Measurements from ENCODE around the gene SLC38A4. TPM values are rescaled to one million over a fixed set of nuclear protein-coding genes. Genes with fewer than 3 reads are reported as not detected.

The SLC38A4 gene
- total RNA-seq, 4 donors from 2014 or later, result 0.23 to 0.54 TPM; not detected in 2

DNA sequence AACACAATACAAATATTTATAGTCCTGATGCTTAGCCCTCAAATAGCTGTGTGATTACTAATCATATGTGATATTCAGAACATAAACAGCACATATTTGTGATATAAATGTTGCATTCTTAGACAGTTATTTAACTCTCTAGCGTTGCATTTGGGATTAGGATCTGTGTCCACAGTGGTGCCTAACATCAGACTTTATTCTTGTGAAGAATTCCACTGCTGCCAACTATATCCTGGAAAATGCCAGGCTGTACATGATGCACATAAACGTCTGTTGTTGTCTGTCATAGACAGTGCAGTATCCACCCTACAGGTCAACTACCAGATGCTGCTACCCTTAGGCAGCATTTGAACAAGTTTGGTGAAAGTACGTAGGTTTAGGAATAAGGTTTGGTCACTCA is 39.0 kb downstream of the SLC38A4 start:
- ATAC-seq, result no peak

DNA sequence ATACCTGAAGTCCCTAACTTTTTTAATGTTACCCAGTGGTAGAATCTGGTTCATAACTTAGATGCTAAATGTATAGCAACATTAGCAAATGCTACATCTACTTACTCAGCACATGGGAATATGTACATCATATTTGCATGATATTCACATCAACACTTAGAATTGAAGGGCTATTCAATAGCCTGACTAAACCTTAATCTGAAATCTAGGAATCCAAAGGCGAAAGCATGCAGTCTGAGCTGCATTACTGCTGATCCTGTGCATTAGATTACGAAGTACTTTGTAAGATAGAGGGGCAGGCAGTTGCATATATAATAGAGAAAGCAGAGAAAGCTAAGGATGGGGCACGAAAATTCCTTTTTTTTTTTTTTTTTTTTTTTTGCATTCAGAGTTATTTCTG is 40.4 kb downstream of the SLC38A4 start:
- 87 to 97% methylated on average over 3 of the region's 3 CpGs for WGBS, 2 donors (ENCODE audit: low coverage in 1 of 2)
- H3K27me3 ChIP-seq, result no peaks in the 10 kb centered on the region
- no peaks in the 10 kb centered on the region for H3K4me1 ChIP-seq
- TF ChIP-seq, protein P1, sequence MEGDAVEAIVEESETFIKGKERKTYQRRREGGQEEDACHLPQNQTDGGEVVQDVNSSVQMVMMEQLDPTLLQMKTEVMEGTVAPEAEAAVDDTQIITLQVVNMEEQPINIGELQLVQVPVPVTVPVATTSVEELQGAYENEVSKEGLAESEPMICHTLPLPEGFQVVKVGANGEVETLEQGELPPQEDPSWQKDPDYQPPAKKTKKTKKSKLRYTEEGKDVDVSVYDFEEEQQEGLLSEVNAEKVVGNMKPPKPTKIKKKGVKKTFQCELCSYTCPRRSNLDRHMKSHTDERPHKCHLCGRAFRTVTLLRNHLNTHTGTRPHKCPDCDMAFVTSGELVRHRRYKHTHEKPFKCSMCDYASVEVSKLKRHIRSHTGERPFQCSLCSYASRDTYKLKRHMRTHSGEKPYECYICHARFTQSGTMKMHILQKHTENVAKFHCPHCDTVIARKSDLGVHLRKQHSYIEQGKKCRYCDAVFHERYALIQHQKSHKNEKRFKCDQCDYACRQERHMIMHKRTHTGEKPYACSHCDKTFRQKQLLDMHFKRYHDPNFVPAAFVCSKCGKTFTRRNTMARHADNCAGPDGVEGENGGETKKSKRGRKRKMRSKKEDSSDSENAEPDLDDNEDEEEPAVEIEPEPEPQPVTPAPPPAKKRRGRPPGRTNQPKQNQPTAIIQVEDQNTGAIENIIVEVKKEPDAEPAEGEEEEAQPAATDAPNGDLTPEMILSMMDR (IDR thresholded peaks at IDR 0.05), result no peak
- TF ChIP-seq POLR2A (IDR thresholded peaks at IDR 0.05), result no peak
- no peak for TF ChIP-seq POLR2AphosphoS5 (IDR thresholded peaks at IDR 0.05)
- no peak for TF ChIP-seq EP300 (IDR thresholded peaks at IDR 0.05)
- H3K9me3 ChIP-seq, result no peaks in the 10 kb centered on the region
- ATAC-seq, result no peak
- no peak overlapping the region for H3K4me3 ChIP-seq
- no peaks in the 10 kb centered on the region for H3K36me3 ChIP-seq
- H3K27ac ChIP-seq, result no peak overlapping the region

More for the DNA sequence above, 39.0 kb downstream of the SLC38A4 start:
- Histone ChIP-seq H3K36me3 (no peaks in the 10 kb centered on the region), H3K9me3 (no peaks in the 10 kb centered on the region), H3K4me1 (no peaks in the 10 kb centered on the region), H3K27me3 (no peaks in the 10 kb centered on the region), H3K4me3 (no peak overlapping the region), H3K27ac (no peak overlapping the region)
- TF ChIP-seq POLR2AphosphoS5 (IDR thresholded peaks at IDR 0.05) (no peak), EP300 (IDR thresholded peaks at IDR 0.05) (no peak), POLR2A (IDR thresholded peaks at IDR 0.05) (no peak)
- TF ChIP-seq, protein P1 (IDR thresholded peaks at IDR 0.05), result no peak
- 50 to 58% methylated on average over 3 of the region's 3 CpGs for WGBS, 2 donors (ENCODE audit: low coverage in 1 of 2)

- ATAC-seq, result no peak
- H3K36me3 ChIP-seq, result no peaks in the 10 kb centered on the region
- H3K4me3 ChIP-seq, result no peak overlapping the region
- H3K27me3 ChIP-seq, result no peaks in the 10 kb centered on the region
- TF ChIP-seq EP300 (IDR thresholded peaks at IDR 0.05), result no peak
- no peak for TF ChIP-seq POLR2A (IDR thresholded peaks at IDR 0.05)
- TF ChIP-seq, protein P1 (IDR thresholded peaks at IDR 0.05), result no peak
- no peaks in the 10 kb centered on the region for H3K9me3 ChIP-seq
- WGBS, 2 donors (ENCODE audit: low coverage in 1 of 2), result 47 to 51% methylated on average over 5 of the region's 5 CpGs
- H3K27ac ChIP-seq, result no peak overlapping the region
- no peaks in the 10 kb centered on the region for H3K4me1 ChIP-seq
These were observed 41.9 kb downstream of the SLC38A4 start for GRCh38 chr12:46783871-46784270.

GRCh38 chr12:46779879-46780278 is 45.9 kb downstream of the SLC38A4 start:
- Histone ChIP-seq H3K27me3 (no peaks in the 10 kb centered on the region), H3K4me3 (no peak overlapping the region), H3K9me3 (no peaks in the 10 kb centered on the region), H3K27ac (no peak overlapping the region), H3K4me1 (no peaks in the 10 kb centered on the region), H3K36me3 (no peaks in the 10 kb centered on the region)
- TF ChIP-seq POLR2A (IDR thresholded peaks at IDR 0.05) (no peak), POLR2AphosphoS5 (IDR thresholded peaks at IDR 0.05) (no peak), EP300 (IDR thresholded peaks at IDR 0.05) (no peak)
- TF ChIP-seq, protein P1 (IDR thresholded peaks at IDR 0.05), result no peak
- ATAC-seq, result no peak

- no peaks in the 10 kb centered on the region for H3K36me3 ChIP-seq
- TF ChIP-seq, protein P1 (IDR thresholded peaks at IDR 0.05), result no peak
- TF ChIP-seq POLR2A (IDR thresholded peaks at IDR 0.05), result no peak
- no peak for TF ChIP-seq POLR2AphosphoS5 (IDR thresholded peaks at IDR 0.05)
- no peak for TF ChIP-seq EP300 (IDR thresholded peaks at IDR 0.05)
- no peaks in the 10 kb centered on the region for H3K9me3 ChIP-seq
- peaks cover 0 to 3% (median 0%) of the 10 kb centered on the region in 3 donors for H3K4me1 ChIP-seq
- ATAC-seq, result no peak
- 75 to 78% methylated on average over 1 of the region's 1 CpG for WGBS, 2 donors (ENCODE audit: low coverage in 1 of 2)
- H3K27ac ChIP-seq, result no peak overlapping the region
- H3K27me3 ChIP-seq, result no peaks in the 10 kb centered on the region
- H3K4me3 ChIP-seq, result no peak overlapping the region
These were observed 46.7 kb downstream of the SLC38A4 start for GRCh38 chr12:46779063-46779462.
